PC-3 (cell line): ENCODE results near the gene STK4. TPM values are rescaled to one million over a fixed set of nuclear protein-coding genes. Genes with fewer than 3 reads are reported as not detected.

Source experiments
- ATAC-seq: fragments of 200-7000 bp; cut with Tn5 transposase; 2 replicates; pipeline ENCODE4 v1.9.1; 2020; ENCODE audit warnings: mild to moderate bottlenecking, moderate library complexity
- BruUV-seq: library from RNA; stranded (reverse); fragments of 400-500 nt; replicated peaks from 2 replicates; lab custom pipeline; 2021; lab: Mats Ljungman, UMichigan
- CTCF ChIA-PET: fragments of 300-600 bp; sonication (Branson Sonifier 250); formaldehyde crosslinking; loops from one replicate; lab custom pipeline; 2022; ENCODE audit warnings: antibody characterized with exemption; lab: Charles Lee
- POLR2A ChIA-PET: fragments of 300-600 bp; sonication (Branson Sonifier 250); formaldehyde crosslinking; loops from one replicate; lab custom pipeline; 2022; ENCODE audit warnings: antibody characterized with exemption; ENCODE audit not compliant: unreplicated experiment; lab: Charles Lee
- DNase-seq: peaks from one replicate; pipeline ENCODE4 v3.0.0-alpha.2; 2015
- H2AFZ ChIP-seq: fragments of 300-600 bp; sonication (generic); 2 replicates; pipeline ENCODE4 v1.6.0; 2016; ENCODE audit warnings: antibody characterized with exemption, low read length
- H3F3A ChIP-seq: fragments of 300-600 bp; sonication (generic); one replicate; pipeline ENCODE4 v1.6.0; 2017; ENCODE audit warnings: antibody characterized with exemption, low read length, control low read depth, mild to moderate bottlenecking; ENCODE audit not compliant: unreplicated experiment
- H3K27ac ChIP-seq: fragments of 300-600 bp; sonication (generic); 2 replicates; pipeline ENCODE4 v1.5.1; 2016; ENCODE audit warnings: mild to moderate bottlenecking, low read length
- H3K27me3 ChIP-seq: fragments of 300-600 bp; sonication (generic); 2 replicates; pipeline ENCODE4 v1.6.1; 2016; ENCODE audit warnings: low read length, mixed read lengths
- H3K36me3 ChIP-seq: fragments of 300-600 bp; sonication (generic); 2 replicates; pipeline ENCODE4 v1.6.1; 2016; ENCODE audit warnings: low read depth, mixed run types, low read length, mixed read lengths
- H3K4me1 ChIP-seq: fragments of 300-600 bp; sonication (generic); 2 replicates; pipeline ENCODE4 v1.5.1; 2016; ENCODE audit warnings: low read length; ENCODE audit not compliant: insufficient read depth
- H3K4me2 ChIP-seq: fragments of 300-600 bp; sonication (generic); 2 replicates; pipeline ENCODE4 v1.6.0; 2016; ENCODE audit warnings: low read length
- H3K4me3 ChIP-seq: fragments of 300-600 bp; sonication (generic); 2 replicates; pipeline ENCODE4 v1.5.1; 2016; ENCODE audit warnings: mild to moderate bottlenecking, low read length, mixed read lengths
- H3K79me2 ChIP-seq: fragments of 300-600 bp; sonication (generic); 2 replicates; pipeline ENCODE4 v1.6.1; 2017; ENCODE audit warnings: low read length, mixed read lengths
- H3K9ac ChIP-seq: fragments of 300-600 bp; sonication (generic); 2 replicates; pipeline ENCODE4 v1.6.0; 2016; ENCODE audit warnings: mild to moderate bottlenecking, low read length
- H3K9me2 ChIP-seq: fragments of 300-600 bp; sonication (generic); replicated peaks from 2 replicates; pipeline ENCODE4 v1.6.1; 2016; ENCODE audit warnings: mixed run types, low read length, mixed read lengths
- H3K9me3 ChIP-seq: fragments of 300-600 bp; sonication (generic); 2 replicates; pipeline ENCODE4 v1.6.1; 2016; ENCODE audit warnings: low read length, mixed read lengths
- H4K20me1 ChIP-seq: fragments of 300-600 bp; sonication (generic); 2 replicates; pipeline ENCODE4 v1.6.1; 2016; ENCODE audit warnings: low read length, mixed read lengths
- EZH2 ChIP-seq: fragments of 300-600 bp; sonication (generic); IDR thresholded peaks from one replicate; pipeline ENCODE4 v1.6.1; 2017; ENCODE audit warnings: antibody characterized with exemption, mild to moderate bottlenecking, low read length; ENCODE audit not compliant: unreplicated experiment
- EZH2phosphoT487 ChIP-seq: fragments of 300-600 bp; sonication (generic); IDR thresholded peaks from 2 replicates; pipeline ENCODE4 v1.6.1; 2018; ENCODE audit warnings: mild to moderate bottlenecking, antibody characterized with exemption, low read length, borderline replicate concordance
- intact Hi-C: fragments of 100-400 bp; cut with micrococcal nuclease; formaldehyde crosslinking; loops from 2 replicates; pipeline ENCODE4 v1.9.0; 2023
- total RNA-seq: library from RNA; depleted of rRNA; stranded (reverse); fragments of >200 nt; gene quantifications from 2 replicates; pipeline ENCODE4 v1.2.3, GENCODE V29; 2014
- TF ChIP-seq, protein P1 (sequence below): fragments of 300-600 bp; sonication (generic); conservative IDR thresholded peaks from 2 replicates; pipeline ENCODE4 v1.5.1; 2017; ENCODE audit warnings: antibody characterized with exemption, low read depth, mild to moderate bottlenecking, low read length

The STK4 gene
- total RNA-seq, 1 experiment from 2014 or later = 18.6 TPM

DNA sequence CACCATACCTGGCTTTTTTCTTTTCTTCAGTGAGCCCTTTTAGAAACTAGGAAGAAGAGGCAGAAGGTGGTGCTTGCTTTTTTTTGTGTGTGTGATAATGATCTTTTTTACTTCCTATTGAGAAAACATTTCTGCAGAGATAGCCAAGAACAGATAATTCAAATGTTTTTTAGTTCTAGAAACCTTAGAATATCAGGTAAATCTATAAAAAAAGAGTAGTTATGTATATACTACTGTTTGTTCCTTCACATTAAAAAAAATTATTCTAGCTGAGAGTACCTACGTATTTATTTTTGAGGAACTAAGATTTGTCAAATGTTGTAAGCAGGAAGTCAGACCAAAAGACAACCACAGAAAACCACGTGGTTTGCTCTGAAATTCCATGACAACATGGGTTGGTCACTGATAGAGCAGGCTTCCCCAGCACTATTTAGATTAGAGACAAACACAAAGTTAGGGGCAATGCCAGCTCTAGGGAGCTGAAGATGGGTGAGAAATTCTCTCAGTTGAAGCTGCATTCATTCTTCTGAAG lies 12.8 kb downstream of the STK4 start:
- POLR2A ChIA-PET = no interaction called here
- Histone ChIP-seq H3F3A (no peaks in the 10 kb centered on the region), H3K4me2 (no peak overlapping the region), H4K20me1 (no peaks in the 10 kb centered on the region), H3K36me3 (peaks cover 41% of the 10 kb centered on the region), H3K4me3 (no peak overlapping the region), H2AFZ (no peak overlapping the region), H3K9me2 (no peaks in the 10 kb centered on the region), H3K4me1 (peaks cover 5% of the 10 kb centered on the region; the same call in 1 of the 2 replicates), H3K79me2 (no peaks in the 10 kb centered on the region), H3K27ac (no peak overlapping the region), H3K9ac (no peak overlapping the region), H3K9me3 (no peaks in the 10 kb centered on the region), H3K27me3 (no peaks in the 10 kb centered on the region)
- CTCF ChIA-PET = no interaction called here
- intact Hi-C loops = no loop called here
- ATAC-seq (peak; percentile 35; the same call in 1 of the 2 replicates), DNase-seq (peak; percentile 35)
- TF ChIP-seq, protein P1, sequence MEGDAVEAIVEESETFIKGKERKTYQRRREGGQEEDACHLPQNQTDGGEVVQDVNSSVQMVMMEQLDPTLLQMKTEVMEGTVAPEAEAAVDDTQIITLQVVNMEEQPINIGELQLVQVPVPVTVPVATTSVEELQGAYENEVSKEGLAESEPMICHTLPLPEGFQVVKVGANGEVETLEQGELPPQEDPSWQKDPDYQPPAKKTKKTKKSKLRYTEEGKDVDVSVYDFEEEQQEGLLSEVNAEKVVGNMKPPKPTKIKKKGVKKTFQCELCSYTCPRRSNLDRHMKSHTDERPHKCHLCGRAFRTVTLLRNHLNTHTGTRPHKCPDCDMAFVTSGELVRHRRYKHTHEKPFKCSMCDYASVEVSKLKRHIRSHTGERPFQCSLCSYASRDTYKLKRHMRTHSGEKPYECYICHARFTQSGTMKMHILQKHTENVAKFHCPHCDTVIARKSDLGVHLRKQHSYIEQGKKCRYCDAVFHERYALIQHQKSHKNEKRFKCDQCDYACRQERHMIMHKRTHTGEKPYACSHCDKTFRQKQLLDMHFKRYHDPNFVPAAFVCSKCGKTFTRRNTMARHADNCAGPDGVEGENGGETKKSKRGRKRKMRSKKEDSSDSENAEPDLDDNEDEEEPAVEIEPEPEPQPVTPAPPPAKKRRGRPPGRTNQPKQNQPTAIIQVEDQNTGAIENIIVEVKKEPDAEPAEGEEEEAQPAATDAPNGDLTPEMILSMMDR = no peak
- TF ChIP-seq EZH2phosphoT487 = no peak
- no peak for TF ChIP-seq EZH2
- BruUV-seq = no TSS peak

DNA sequence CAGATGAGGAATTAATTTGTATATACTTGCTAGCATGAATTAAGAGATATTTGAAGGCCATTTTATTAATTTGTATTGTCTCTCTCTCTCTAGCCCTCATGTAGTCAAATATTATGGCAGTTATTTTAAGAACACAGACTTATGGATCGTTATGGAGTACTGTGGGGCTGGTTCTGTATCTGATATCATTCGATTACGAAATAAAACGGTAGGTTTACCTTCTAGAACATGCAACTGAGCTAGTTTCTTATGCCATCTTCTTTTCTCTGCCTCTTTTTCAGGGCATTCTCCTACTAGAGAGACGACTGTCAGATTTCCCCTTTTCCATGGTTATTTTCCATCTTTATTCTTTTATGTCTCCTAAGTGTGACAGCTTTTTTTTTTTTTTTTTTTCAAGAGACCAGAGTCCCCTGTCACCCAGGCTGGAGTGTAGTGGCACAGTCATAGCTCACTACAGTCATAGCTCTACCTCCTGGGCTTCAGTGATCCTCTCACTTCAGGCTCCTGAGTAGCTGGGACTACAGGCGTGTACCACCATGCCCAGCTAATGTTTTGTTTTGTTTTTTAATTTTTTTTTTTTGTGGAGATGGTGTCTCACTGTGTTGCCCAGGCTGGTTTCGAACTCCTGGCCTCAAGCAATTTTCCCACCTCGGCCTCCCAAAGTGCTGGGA lies 15.6 kb downstream of the STK4 start:
- no peak overlapping the region for H3K4me2 ChIP-seq
- H3K27me3 ChIP-seq = no peaks in the 10 kb centered on the region
- H3K9me3 ChIP-seq = no peaks in the 10 kb centered on the region
- CTCF ChIA-PET = interaction anchor here (0.6 kb wide), 1 partner anchor 255 kb away, joined by 4 read pairs; no protein-coding TSS in a partner anchor
- no peak overlapping the region for H3K9ac ChIP-seq
- no TSS peak for BruUV-seq
- H2AFZ ChIP-seq = no peak overlapping the region
- POLR2A ChIA-PET = no interaction called here
- DNase-seq (no peak), ATAC-seq (no peak)
- no peaks in the 10 kb centered on the region for H4K20me1 ChIP-seq
- H3K4me1 ChIP-seq = peaks cover 5% of the 10 kb centered on the region; the same call in 1 of the 2 replicates
- no peaks in the 10 kb centered on the region for H3F3A ChIP-seq
- H3K9me2 ChIP-seq = no peaks in the 10 kb centered on the region
- H3K79me2 ChIP-seq = no peaks in the 10 kb centered on the region
- H3K27ac ChIP-seq = no peak overlapping the region
- intact Hi-C loops = no loop called here
- TF ChIP-seq EZH2phosphoT487 (no peak), EZH2 (no peak)
- TF ChIP-seq, protein P1 = no peak
- peaks cover 24% of the 10 kb centered on the region for H3K36me3 ChIP-seq
- no peak overlapping the region for H3K4me3 ChIP-seq
